Neural cell (in vitro differentiated cells): ENCODE data around the gene EIF4H. TPM values are rescaled to one million over a fixed set of nuclear protein-coding genes. Genes with fewer than 3 reads are reported as not detected.

Experiments
- H2AFZ ChIP-seq: fragments of 200-600, 300-800 bp; sonication (generic), shearing (Covaris generic); 2 replicates; pipeline ENCODE4 v1.6.0; 2014; ENCODE audit warnings: low read depth, mild to moderate bottlenecking, antibody characterized with exemption, low read length, moderate library complexity
- H3F3A ChIP-seq: fragments of 200-600 bp; shearing (Covaris generic); 2 replicates; pipeline ENCODE4 v1.6.1; 2016; ENCODE audit warnings: mild to moderate bottlenecking, moderate library complexity, mixed read lengths, antibody characterized with exemption, low read length; ENCODE audit not compliant: insufficient read depth, poor library complexity, severe bottlenecking
- H3K27ac ChIP-seq: fragments of 200-600, 300-800 bp; sonication (generic), shearing (Covaris generic); 2 replicates; pipeline ENCODE4 v1.5.1; 2014; ENCODE audit warnings: mild to moderate bottlenecking, low read length, moderate library complexity
- H3K27me3 ChIP-seq: fragments of 300-800, 200-600 bp; sonication (generic), shearing (Covaris generic); 2 replicates; pipeline ENCODE4 v1.6.0; 2014; ENCODE audit warnings: mild to moderate bottlenecking, low read depth, low read length, moderate library complexity; ENCODE audit not compliant: insufficient read depth
- H3K36me3 ChIP-seq: fragments of 300-800, 200-600 bp; sonication (generic), shearing (Covaris generic); 2 replicates; pipeline ENCODE4 v1.5.1; 2014; ENCODE audit warnings: mild to moderate bottlenecking, antibody characterized with exemption, low read length, moderate library complexity; ENCODE audit not compliant: insufficient read depth
- H3K4me2 ChIP-seq: fragments of 300-800, 200-600 bp; sonication (generic), shearing (Covaris generic); 2 replicates; pipeline ENCODE4 v1.6.0; 2014; ENCODE audit warnings: mild to moderate bottlenecking, low read length
- H3K4me3 ChIP-seq: fragments of 300-800, 200-600 bp; sonication (generic), shearing (Covaris generic); 2 replicates; pipeline ENCODE4 v1.5.1; 2014; ENCODE audit warnings: mild to moderate bottlenecking, low read length, moderate library complexity
- H3K79me2 ChIP-seq: fragments of 200-600 bp; shearing (Covaris generic); replicated peaks from 2 replicates; pipeline ENCODE4 v1.6.0; 2014; ENCODE audit warnings: mild to moderate bottlenecking, low read length, moderate library complexity; ENCODE audit not compliant: insufficient read depth
- H3K9ac ChIP-seq: fragments of 300-800, 200-600 bp; sonication (generic), shearing (Covaris generic); 2 replicates; pipeline ENCODE4 v1.6.1; 2016; ENCODE audit warnings: mild to moderate bottlenecking, low read length, mixed read lengths
- H3K9me2 ChIP-seq: fragments of 200-600 bp; shearing (Covaris generic); 2 replicates; pipeline ENCODE4 v1.6.1; 2016; ENCODE audit warnings: mild to moderate bottlenecking, low read length, mixed read lengths; ENCODE audit not compliant: insufficient read depth
- H3K9me3 ChIP-seq: fragments of 200-600, 300-800 bp; sonication (generic), shearing (Covaris generic); 2 replicates; pipeline ENCODE4 v1.6.1; 2016; ENCODE audit warnings: mild to moderate bottlenecking, mixed run types, low read length, moderate library complexity, mixed read lengths
- H4K20me1 ChIP-seq: fragments of 200-600 bp; shearing (Covaris generic); 2 replicates; pipeline ENCODE4 v1.6.1; 2016; ENCODE audit warnings: mild to moderate bottlenecking, mixed run types; ENCODE audit not compliant: insufficient read depth
- CTCF ChIP-seq: fragments of 450-650 bp; IDR thresholded peaks from 2 replicates; pipeline ENCODE4 v1.5.1; 2014; ENCODE audit warnings: antibody characterized with exemption, mild to moderate bottlenecking, moderate library complexity; ENCODE audit not compliant: poor library complexity, severe bottlenecking
- EP300 ChIP-seq: fragments of 450-650 bp; conservative IDR thresholded peaks from 2 replicates; pipeline ENCODE4 v1.6.1; 2014; ENCODE audit warnings: antibody characterized with exemption, mild to moderate bottlenecking, moderate library complexity; ENCODE audit not compliant: poor library complexity, severe bottlenecking
- EZH2 ChIP-seq: fragments of 200-600, 300-800 bp; shearing (Covaris generic), sonication (generic); IDR thresholded peaks from 2 replicates; pipeline ENCODE4 v1.6.1; 2014; ENCODE audit warnings: antibody characterized with exemption, low read length, borderline replicate concordance, mild to moderate bottlenecking; ENCODE audit not compliant: insufficient read depth, poor library complexity, severe bottlenecking
- MXI1 ChIP-seq: fragments of 450-650 bp; conservative IDR thresholded peaks from 2 replicates; pipeline ENCODE4 v1.6.1; 2014; ENCODE audit warnings: antibody characterized with exemption, mild to moderate bottlenecking; ENCODE audit not compliant: poor library complexity, severe bottlenecking
- POLR2AphosphoS5 ChIP-seq: IDR thresholded peaks from 2 replicates; pipeline ENCODE4 v1.6.1; 2012
- RAD21 ChIP-seq: fragments of 450-650 bp; conservative IDR thresholded peaks from 2 replicates; pipeline ENCODE4 v1.6.1; 2014; ENCODE audit warnings: antibody characterized with exemption, mild to moderate bottlenecking, moderate library complexity
- REST ChIP-seq: IDR thresholded peaks from 2 replicates; pipeline ENCODE4 v1.6.1; 2012; ENCODE audit warnings: borderline replicate concordance
- SMC3 ChIP-seq: fragments of 450-650 bp; conservative IDR thresholded peaks from 2 replicates; pipeline ENCODE4 v1.6.1; 2014; ENCODE audit warnings: antibody characterized with exemption, mild to moderate bottlenecking, moderate library complexity; ENCODE audit not compliant: poor library complexity
- TAF1 ChIP-seq: IDR thresholded peaks from 2 replicates; pipeline ENCODE4 v1.6.1; 2012; ENCODE audit warnings: low read depth
- polyA plus RNA-seq: library from polyadenylated mRNA; depleted of rRNA; stranded (reverse); fragments of >200 nt; gene quantifications from 2 replicates; pipeline ENCODE4 v1.2.3, GENCODE V29; 2014

The EIF4H gene
- polyA plus RNA-seq, 1 donor from 2014 or later = 170 TPM

DNA sequence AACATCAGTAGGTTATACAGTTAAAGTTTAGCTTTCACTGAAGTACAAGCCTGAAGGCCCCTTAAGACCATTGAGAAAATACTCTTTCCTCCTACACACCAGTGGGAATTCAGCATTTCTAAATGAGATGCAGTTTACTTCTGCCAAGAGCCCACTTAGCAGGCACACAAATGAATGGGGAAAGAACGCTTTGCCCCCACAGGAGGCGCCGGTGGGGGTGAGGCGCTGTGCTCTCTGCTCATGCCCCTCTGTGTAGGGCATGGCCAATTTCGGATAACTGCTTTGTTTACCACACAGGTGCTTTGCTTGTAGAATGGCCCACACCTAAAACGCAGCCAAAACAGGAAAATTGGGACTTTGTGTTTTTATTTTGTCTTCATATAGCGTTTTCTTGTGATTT is 19.8 kb downstream of the EIF4H start:
- Histone ChIP-seq H4K20me1 (no peaks in the 10 kb centered on the region), H3K9me2 (no peaks in the 10 kb centered on the region), H2AFZ (no peak overlapping the region), H3F3A (no peaks in the 10 kb centered on the region), H3K27ac (peak overlapping the region; percentile 58), H3K36me3 (peaks cover 6% of the 10 kb centered on the region), H3K79me2 (no peaks in the 10 kb centered on the region), H3K4me3 (peak overlapping the region; percentile 28), H3K9ac (no peak overlapping the region), H3K27me3 (no peaks in the 10 kb centered on the region), H3K4me2 (no peak overlapping the region), H3K9me3 (no peaks in the 10 kb centered on the region)
- TF ChIP-seq REST = no peak
- TF ChIP-seq EP300 = no peak
- TF ChIP-seq CTCF = no peak
- no peak for TF ChIP-seq MXI1
- TF ChIP-seq RAD21 = no peak
- no peak for TF ChIP-seq EZH2
- TF ChIP-seq SMC3 = no peak
- TF ChIP-seq POLR2AphosphoS5 = no peak
- no peak for TF ChIP-seq TAF1

- H3K4me2 ChIP-seq = no peak overlapping the region
Observed at GRCh38 chr7:74194686-74195085, 20.5 kb downstream of the EIF4H start.

More at GRCh38 chr7:74194686-74195085, 20.5 kb downstream of the EIF4H start:
- Histone ChIP-seq H3K9me3 (no peaks in the 10 kb centered on the region), H3K79me2 (no peaks in the 10 kb centered on the region), H4K20me1 (no peaks in the 10 kb centered on the region), H3K27me3 (no peaks in the 10 kb centered on the region), H3K27ac (no peak overlapping the region), H3K36me3 (peaks cover 6% of the 10 kb centered on the region), H3K9me2 (no peaks in the 10 kb centered on the region), H2AFZ (no peak overlapping the region), H3K9ac (no peak overlapping the region), H3F3A (no peaks in the 10 kb centered on the region), H3K4me3 (no peak overlapping the region)
- TF ChIP-seq CTCF = no peak
- no peak for TF ChIP-seq POLR2AphosphoS5
- TF ChIP-seq TAF1 = no peak
- no peak for TF ChIP-seq EP300
- no peak for TF ChIP-seq REST
- no peak for TF ChIP-seq SMC3
- TF ChIP-seq MXI1 = no peak
- no peak for TF ChIP-seq RAD21
- TF ChIP-seq EZH2 = no peak
